H1 (cell line): Measurements from ENCODE around the gene ORC6. TPM values are rescaled to one million over a fixed set of nuclear protein-coding genes. Genes with fewer than 3 reads are reported as not detected.

Experiments
- CHD1 ChIP-seq: IDR thresholded peaks from 2 replicates; pipeline ENCODE4 v1.6.1; 2012; ENCODE audit warnings: low read depth, low read length, improper control_type of control experiment
- CTCF ChIP-seq, 3 experiments: IDR thresholded peaks; 1 replicate in 2 of 3; 2 replicates in 1 of 3; pipeline versions ENCODE4 v1.5.1 to v1.6.1; 2011; ENCODE audit warnings: low read length in 3 of 3, mild to moderate bottlenecking in 3 of 3, inconsistent platforms in 2 of 3, low read depth in 1 of 3, moderate library complexity in 1 of 3; ENCODE audit not compliant: insufficient read depth in 1 of 3; ENCODE audit errors: control extremely low read depth in 1 of 3
- E2F6 ChIP-seq: IDR thresholded peaks from 2 replicates; pipeline ENCODE4 v1.6.1; 2012; ENCODE audit warnings: inconsistent platforms
- EGR1 ChIP-seq: IDR thresholded peaks from 2 replicates; pipeline ENCODE4 v1.6.1; 2011; ENCODE audit warnings: low read depth, low read length, borderline replicate concordance
- NRF1 ChIP-seq: IDR thresholded peaks from 2 replicates; pipeline ENCODE4 v1.6.1; 2011; ENCODE audit warnings: mild to moderate bottlenecking, low read depth, low read length, improper control_type of control experiment
- SP2 ChIP-seq: IDR thresholded peaks from 2 replicates; pipeline ENCODE4 v1.6.1; 2012; ENCODE audit warnings: mild to moderate bottlenecking, low read length, inconsistent platforms
- TCF12 ChIP-seq: IDR thresholded peaks from 2 replicates; pipeline ENCODE4 v1.6.1; 2011; ENCODE audit warnings: low read depth, mild to moderate bottlenecking, low read length
- polyA plus RNA-seq, 7 experiments: library from polyadenylated mRNA; depleted of rRNA in 3 of 7; stranded (reverse) in 5 of 7; unstranded in 2 of 7; fragments of >200 nt in 5 of 7; fragments of 200-250 nt in 2 of 7; gene quantifications; 1 replicate in 5 of 7; 2 replicates in 1 of 7; 4 replicates in 1 of 7; pipeline versions ENCODE4 v1.2.1 to v1.2.3, GENCODE V29; 2011 to 2013; ENCODE audit warnings: missing spikeins in 2 of 7, mixed read lengths in 2 of 7
- total RNA-seq: library from RNA; stranded (reverse); fragmentation: NEBNext Ultra II Directional; extraction: Animal tissue kit (Norgen Biotek cat#: 25700); gene quantifications from 2 replicates; pipeline ENCODE4 v1.2.1, GENCODE V29; 2021
- TF ChIP-seq, protein P1 (sequence below): IDR thresholded peaks from 2 replicates; pipeline ENCODE4 v1.6.1; 2011; ENCODE audit warnings: low read depth, mild to moderate bottlenecking, low read length; ENCODE audit not compliant: insufficient read depth

Gene ORC6
- total and polyA plus RNA-seq, 2 of the 8 experiments (the other 6 are each of a cell fraction or from before 2014, with no cell fraction given): 41.8 to 67.4 TPM

- TF ChIP-seq CTCF (IDR thresholded peaks at IDR 0.05; ENCODE audit: control extremely low read depth in 1 of 3, insufficient read depth in 1 of 3, low read depth in 1 of 3, low read length in 3 of 3) (peak in 2 of 3 experiments; percentile 64 to 69; a peak in 3 of 4 replicates), E2F6 (no peak), EGR1 (no peak), TCF12 (no peak), NRF1 (no peak), CHD1 (no peak), SP2 (no peak)
- TF ChIP-seq, protein P1, sequence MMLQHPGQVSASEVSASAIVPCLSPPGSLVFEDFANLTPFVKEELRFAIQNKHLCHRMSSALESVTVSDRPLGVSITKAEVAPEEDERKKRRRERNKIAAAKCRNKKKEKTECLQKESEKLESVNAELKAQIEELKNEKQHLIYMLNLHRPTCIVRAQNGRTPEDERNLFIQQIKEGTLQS: 0 out of 2 replicates have a peak, but pooled peaks have one; percentile 10
These were observed 650 bp upstream of the ORC6 start, which contains the start of gene VPS35 (continued) for GRCh38 chr16:46688654-46689364.
